CD4-positive, alpha-beta T cell (primary cell): ENCODE data around the gene SLC25A28. TPM values are rescaled to one million over a fixed set of nuclear protein-coding genes. Genes with fewer than 3 reads are reported as not detected.

Source experiments
- ATAC-seq: fragments of 200-7000 bp; cut with Tn5 transposase; one replicate; pipeline ENCODE4 v1.10.0; 2022; ENCODE audit warnings: mild to moderate bottlenecking; ENCODE audit not compliant: poor library complexity
- CTCF ChIA-PET: fragments of 350-600 bp; sonication (Branson Sonifier 250); formaldehyde crosslinking; loops from one replicate; lab custom pipeline; 2021; ENCODE audit warnings: antibody characterized with exemption, inconsistent platforms; lab: Charles Lee
- POLR2A ChIA-PET: fragments of 350-600 bp; sonication (Branson Sonifier 250); formaldehyde crosslinking; loops from one replicate; lab custom pipeline; 2021; ENCODE audit warnings: antibody characterized with exemption, inconsistent platforms; lab: Charles Lee
- DNase-seq, 14 experiments: peaks; one replicate each; pipeline ENCODE4 v3.0.0-alpha.2; 2013 to 2020; ENCODE audit warnings: mixed read lengths in 2 of 14
- H3K27ac ChIP-seq, 2 donors: one replicate each; pipeline versions ENCODE4 v1.5.1 to v1.7.0; 2013; ENCODE audit warnings: low read length in 2 of 2, low read depth in 1 of 2, mild to moderate bottlenecking in 1 of 2
- H3K27me3 ChIP-seq, 2 experiments: 1 replicate in 1 of 2; 2 replicates in 1 of 2; pipeline versions ENCODE4 v1.6.1 to v1.7.0; 2013; ENCODE audit warnings: low read length in 2 of 2, control low read depth in 1 of 2, mild to moderate bottlenecking in 1 of 2, moderate library complexity in 1 of 2; ENCODE audit not compliant: insufficient read depth in 2 of 2, control insufficient read depth in 1 of 2
- H3K36me3 ChIP-seq: one replicate; pipeline ENCODE4 v1.6.1; 2013; ENCODE audit warnings: low read length, control low read depth; ENCODE audit not compliant: insufficient read depth
- H3K4me1 ChIP-seq: one replicate; pipeline ENCODE4 v1.6.1; 2013; ENCODE audit warnings: low read length, control low read depth; ENCODE audit not compliant: insufficient read depth
- H3K4me3 ChIP-seq: one replicate; pipeline ENCODE4 v1.5.1; 2013; ENCODE audit warnings: mild to moderate bottlenecking, low read length, moderate library complexity
- H3K9me3 ChIP-seq, 2 experiments: 1 replicate in 1 of 2; 2 replicates in 1 of 2; pipeline versions ENCODE4 v1.6.1 to v1.7.0; 2013; ENCODE audit warnings: low read length in 2 of 2, mild to moderate bottlenecking in 2 of 2, control low read depth in 1 of 2, moderate library complexity in 1 of 2; ENCODE audit not compliant: control insufficient read depth in 1 of 2, insufficient read depth in 1 of 2
- H3K27ac Mint-ChIP-seq: one replicate; pipeline ENCODE4 v1.8.0; 2020; ENCODE audit warnings: mixed read lengths
- H3K27me3 Mint-ChIP-seq: one replicate; pipeline ENCODE4 v1.8.0; 2021; ENCODE audit warnings: mixed read lengths
- H3K36me3 Mint-ChIP-seq: one replicate; pipeline ENCODE4 v1.8.0; 2021; ENCODE audit warnings: low read depth, mixed read lengths
- H3K4me1 Mint-ChIP-seq: one replicate; pipeline ENCODE4 v1.8.0; 2021; ENCODE audit warnings: low read depth, mixed read lengths
- H3K4me3 Mint-ChIP-seq: one replicate; pipeline ENCODE4 v1.8.0; 2020; ENCODE audit warnings: mild to moderate bottlenecking, mixed read lengths
- H3K9me3 Mint-ChIP-seq: one replicate; pipeline ENCODE4 v1.8.0; 2020; ENCODE audit warnings: mixed read lengths
- CTCF ChIP-seq: fragments of 200-600 bp; IDR thresholded peaks from one replicate; pipeline ENCODE4 v1.8.0; 2022; ENCODE audit warnings: antibody characterized with exemption, mild to moderate bottlenecking
- intact Hi-C, 2 experiments: fragments of 100-400 bp; cut with DNase I in 1 of 2; cut with micrococcal nuclease in 1 of 2; formaldehyde crosslinking; loops; one replicate each; pipeline versions ENCODE4 v1.15.1 to v1.9.0; 2023 to 2025; cut with DNase I, micrococcal nuclease
- total RNA-seq, 174 experiments: library from RNA in 2 of 174; stranded (reverse) in 2 of 174; gene quantifications; one replicate each; pipeline ENCODE4 v1.2.3 and lab custom pipeline; 2021 to 2026

SLC25A28 gene
- total RNA-seq, 2 experiments from 2014 or later, result 112 to 113 TPM

- H3K9me3 Mint-ChIP-seq, result no peaks in the 10 kb centered on the region
- H3K36me3 Mint-ChIP-seq, result peaks cover 9% of the 10 kb centered on the region
- DNase-seq, result no peak
- H3K27me3 Mint-ChIP-seq, result peaks cover 2% of the 10 kb centered on the region
- no peak overlapping the region for H3K27ac ChIP-seq
- H3K27me3 ChIP-seq, result no peaks in the 10 kb centered on the region
- no peaks in the 10 kb centered on the region for H3K9me3 ChIP-seq
- POLR2A ChIA-PET, result interaction anchor here (3.8 kb wide), 1 partner anchor 41 kb away, joined by 52 read pairs; the partner anchor contains the start of gene SLC25A28
- no peak for TF ChIP-seq CTCF
- H3K4me1 ChIP-seq, result peaks cover 16% of the 10 kb centered on the region
- no peaks in the 10 kb centered on the region for H3K36me3 ChIP-seq
- peaks cover 28% of the 10 kb centered on the region for H3K4me1 Mint-ChIP-seq
- no peak overlapping the region for H3K27ac Mint-ChIP-seq
- peak overlapping the region; percentile 64 for H3K4me3 Mint-ChIP-seq
- intact Hi-C loops, result loop anchor here in 1 of 2 experiments (5.0 kb wide), 1 partner anchor 71 kb away; the partner anchor contains the start of genes COX15 and CUTC
- CTCF ChIA-PET, result interaction anchor here (1.1 kb wide), 1 partner anchor 10 kb away, joined by 3 read pairs; no protein-coding TSS in a partner anchor
- no peak for ATAC-seq
- H3K4me3 ChIP-seq, result no peak overlapping the region
Observed at GRCh38 chr10:99661377-99661763, 41.1 kb upstream of the SLC25A28 start.

GRCh38 chr10:99660662-99661376 lies 40.6 kb upstream of the SLC25A28 start:
- Histone ChIP-seq H3K9me3 (no peaks in the 10 kb centered on the region), H3K4me3 (no peak overlapping the region), H3K4me1 (peaks cover 16% of the 10 kb centered on the region), H3K27ac (no peak overlapping the region), H3K27me3 (no peaks in the 10 kb centered on the region), H3K36me3 (no peaks in the 10 kb centered on the region)
- H3K27me3 Mint-ChIP-seq, result peaks cover 7% of the 10 kb centered on the region
- ATAC-seq, result no peak
- no peaks in the 10 kb centered on the region for H3K9me3 Mint-ChIP-seq
- H3K4me1 Mint-ChIP-seq, result peaks cover 28% of the 10 kb centered on the region
- H3K4me3 Mint-ChIP-seq, result peak overlapping the region; percentile 64
- no peak for DNase-seq
- no peak for TF ChIP-seq CTCF
- ChIA-PET POLR2A (interaction anchor here (3.8 kb wide), 1 partner anchor 40 kb away, joined by 52 read pairs; the partner anchor contains the start of gene SLC25A28), CTCF (interaction anchor here (1.1 kb wide), 1 partner anchor 11 kb away, joined by 3 read pairs; no protein-coding TSS in a partner anchor)
- intact Hi-C loops, result loop anchor here in 1 of 2 experiments (5.0 kb wide), 1 partner anchor 71 kb away; the partner anchor contains the start of genes COX15 and CUTC
- peaks cover 7% of the 10 kb centered on the region for H3K36me3 Mint-ChIP-seq
- H3K27ac Mint-ChIP-seq, result no peak overlapping the region

DNA sequence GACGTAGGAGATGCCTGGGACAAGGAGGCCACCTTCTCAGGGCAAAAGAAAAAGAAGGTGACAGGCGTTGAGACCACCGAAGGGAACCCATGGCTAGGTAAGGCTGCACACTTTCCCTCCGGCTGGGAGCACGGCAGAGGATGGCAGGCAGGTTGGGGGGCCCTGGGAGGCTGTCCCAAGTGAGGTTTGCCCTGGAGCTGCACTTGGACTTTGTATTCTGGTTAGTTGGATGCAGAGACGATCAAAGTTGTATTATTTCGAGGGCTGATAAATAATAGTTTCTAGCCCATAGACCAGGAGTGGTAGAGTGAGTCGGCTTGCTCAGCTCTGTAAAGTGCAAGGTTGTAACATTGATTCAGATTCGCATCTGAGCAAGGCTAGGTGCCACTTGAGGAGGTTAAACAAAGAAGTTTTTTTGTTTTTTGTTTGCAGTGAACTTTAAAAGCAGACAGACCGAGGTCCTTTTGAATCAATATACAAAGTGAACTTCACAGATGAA lies 39.7 kb upstream of the SLC25A28 start:
- Mint-ChIP-seq H3K9me3 (no peaks in the 10 kb centered on the region), H3K4me1 (peaks cover 28% of the 10 kb centered on the region), H3K36me3 (no peaks in the 10 kb centered on the region), H3K27ac (peak overlapping the region; percentile 46), H3K4me3 (peak overlapping the region; percentile 87), H3K27me3 (peaks cover 11% of the 10 kb centered on the region)
- TF ChIP-seq CTCF, result no peak
- intact Hi-C loops, result loop anchor here in 1 of 2 experiments (2.0 to 5.0 kb wide), 2 partner anchors 72 to 227 kb away; partner anchors contain the start of genes COX15 and CUTC
- H3K4me1 ChIP-seq, result peaks cover 16% of the 10 kb centered on the region
- CTCF ChIA-PET, result interaction anchor here (0.6 to 1.3 kb wide), 4 partner anchors 21 to 228 kb away, joined by 3 read pairs; partner anchors contain the start of gene SLC25A28
- peak overlapping the region; percentile 85 for H3K4me3 ChIP-seq
- no peaks in the 10 kb centered on the region for H3K36me3 ChIP-seq
- no peak for ATAC-seq
- POLR2A ChIA-PET, result interaction anchor here (1.0 to 3.8 kb wide), 6 partner anchors 8 to 229 kb away, joined by 3 to 52 read pairs (median 5); partner anchors contain the start of genes COX15, CUTC, GOT1 and SLC25A28
- no peak overlapping the region for H3K27ac ChIP-seq
- DNase-seq, result no peak
- H3K27me3 ChIP-seq, result no peaks in the 10 kb centered on the region
- no peaks in the 10 kb centered on the region for H3K9me3 ChIP-seq
